WTC11 (cell line): ENCODE results near the gene CCDC71L. TPM values are rescaled to one million over a fixed set of nuclear protein-coding genes. Genes with fewer than 3 reads are reported as not detected.
"Not testable (repeated sequence)": the region's sequence is repeated elsewhere in the genome, so short reads cannot be mapped to it uniquely, and the experiment has no call there.

Source experiments
- ATAC-seq: fragments of 200-7000 bp; cut with Tn5 transposase; 2 replicates; pipeline ENCODE4 v1.10.0; 2021; ENCODE audit warnings: mild to moderate bottlenecking, moderate library complexity
- Bru-seq: library from RNA; stranded (reverse); fragments of 400-500 nt; gene quantifications from one replicate; lab custom pipeline; 2021; lab: Mats Ljungman, UMichigan
- CTCF ChIA-PET: fragments of 300-600 bp; sonication (Branson Sonifier 250); formaldehyde crosslinking; loops from one replicate; lab custom pipeline; 2021; ENCODE audit warnings: antibody characterized with exemption; lab: Charles Lee
- POLR2A ChIA-PET: fragments of 350-600 bp; sonication (Branson Sonifier 250); formaldehyde crosslinking; loops from one replicate; lab custom pipeline; 2021; ENCODE audit warnings: antibody characterized with exemption; lab: Charles Lee
- DNase-seq: peaks from one replicate; pipeline ENCODE4 v3.0.0; 2021; ENCODE audit warnings: low spot score
- H3K27ac Mint-ChIP-seq: 2 replicates; pipeline ENCODE4 v1.8.0; 2021; ENCODE audit warnings: mixed read lengths
- H3K27me3 Mint-ChIP-seq: 2 replicates; pipeline ENCODE4 v1.8.0; 2021; ENCODE audit warnings: low read depth, mild to moderate bottlenecking, moderate library complexity, mixed read lengths
- H3K36me3 Mint-ChIP-seq: 2 replicates; pipeline ENCODE4 v1.8.0; 2021; ENCODE audit warnings: mixed read lengths
- H3K4me1 Mint-ChIP-seq: 2 replicates; pipeline ENCODE4 v1.8.0; 2022; ENCODE audit warnings: mixed read lengths
- H3K4me3 Mint-ChIP-seq: 2 replicates; pipeline ENCODE4 v1.8.0; 2021; ENCODE audit warnings: mild to moderate bottlenecking, moderate library complexity, mixed read lengths
- H3K9me3 Mint-ChIP-seq: 2 replicates; pipeline ENCODE4 v1.8.0; 2021; ENCODE audit warnings: mixed read lengths
- ESRRA ChIP-seq: sonication (generic); formaldehyde crosslinking; IDR thresholded peaks from 2 replicates; pipeline ENCODE4 v1.8.1; 2022; ENCODE audit warnings: mild to moderate bottlenecking, missing genetic modification reagents, borderline replicate concordance
- FOXP1 ChIP-seq: sonication (generic); formaldehyde crosslinking; IDR thresholded peaks from 2 replicates; pipeline ENCODE4 v1.8.0; 2022; ENCODE audit warnings: missing genetic modification reagents, mild to moderate bottlenecking, moderate library complexity, borderline replicate concordance
- HMGA2 ChIP-seq: fragments of 250-450 bp; sonication (Bioruptor Pico); IDR thresholded peaks from 2 replicates; pipeline ENCODE4 v1.4.0; 2021; ENCODE audit warnings: mild to moderate bottlenecking, moderate library complexity
- MYBL2 ChIP-seq: sonication (generic); formaldehyde crosslinking; IDR thresholded peaks from 2 replicates; pipeline ENCODE4 v1.8.1; 2023; ENCODE audit warnings: mild to moderate bottlenecking, moderate library complexity, missing genetic modification reagents
- NFE2L1 ChIP-seq: sonication (generic); formaldehyde crosslinking; IDR thresholded peaks from 2 replicates; pipeline ENCODE4 v1.8.1; 2023; ENCODE audit warnings: missing genetic modification reagents
- NFYB ChIP-seq: sonication (generic); formaldehyde crosslinking; conservative IDR thresholded peaks from 2 replicates; pipeline ENCODE4 v1.8.0; 2022; ENCODE audit warnings: low read depth, missing genetic modification reagents
- SMAD4 ChIP-seq: sonication (generic); formaldehyde crosslinking; IDR thresholded peaks from 2 replicates; pipeline ENCODE4 v1.8.0; 2022; ENCODE audit warnings: mild to moderate bottlenecking, missing genetic modification reagents
- SP1 ChIP-seq: sonication (generic); formaldehyde crosslinking; conservative IDR thresholded peaks from 2 replicates; pipeline ENCODE4 v1.8.1; 2022; ENCODE audit warnings: missing genetic modification reagents
- ZNF138 ChIP-seq: sonication (generic); formaldehyde crosslinking; conservative IDR thresholded peaks from 2 replicates; pipeline ENCODE4 v1.8.1; 2022; ENCODE audit warnings: mild to moderate bottlenecking, moderate library complexity, missing genetic modification reagents
- long read RNA-seq, 3 experiments: library from RNA in 1 of 3; library from capped mRNA in 1 of 3; library from polyadenylated mRNA in 1 of 3; unstranded in 2 of 3; stranded (forward) in 1 of 3; transcript quantifications; one replicate each; pipeline ENCODE4 v2.0.0, GENCODE V29; 2021
- total RNA-seq: library from RNA; stranded (reverse); gene quantifications from 3 replicates; pipeline ENCODE4 v1.2.3, GENCODE V29; 2021
- TF ChIP-seq, protein P1 (sequence below): fragments of 250-450 bp; sonication (Bioruptor Pico); IDR thresholded peaks from 2 replicates; pipeline ENCODE4 v2.1.2; 2022; ENCODE audit warnings: mild to moderate bottlenecking, moderate library complexity
- TF ChIP-seq, protein P2 (sequence below): sonication (generic); formaldehyde crosslinking; IDR thresholded peaks from 2 replicates; pipeline ENCODE4 v1.8.0; 2023; ENCODE audit warnings: mild to moderate bottlenecking, missing genetic modification reagents
- TF ChIP-seq, protein P3 (sequence below): sonication (generic); formaldehyde crosslinking; IDR thresholded peaks from 2 replicates; pipeline ENCODE4 v1.8.1; 2023; ENCODE audit warnings: mild to moderate bottlenecking, moderate library complexity, missing genetic modification reagents
- TF ChIP-seq, protein P4 (sequence below): sonication (generic); formaldehyde crosslinking; IDR thresholded peaks from 2 replicates; pipeline ENCODE4 v1.8.0; 2023; ENCODE audit warnings: missing genetic modification reagents, mild to moderate bottlenecking, borderline replicate concordance

Gene CCDC71L
- total RNA-seq (20.9 to 21.5 TPM (median 21.2 TPM) in 3 replicates), Bru-seq, nascent RNA (percentile 83 among the genes with signal in this experiment)
- long read RNA-seq, experiment 1, full-length matches to known transcripts, result 58 of 58 reads
- long read RNA-seq, experiment 1, partial matches to known transcripts, result 0 of 58 reads
- long read RNA-seq, experiment 1, other reads (novel, unspliced or antisense), result 0 of 58 reads
- long read RNA-seq, experiment 2, full-length matches to known transcripts, result 27 of 28 reads
- long read RNA-seq, experiment 2, partial matches to known transcripts, result 0 of 28 reads
- long read RNA-seq, experiment 2, other reads (novel, unspliced or antisense), result 1 of 28 reads
- long read RNA-seq, experiment 3, full-length matches to known transcripts, result 3 of 3 reads
- long read RNA-seq, experiment 3, partial matches to known transcripts, result 0 of 3 reads
- long read RNA-seq, experiment 3, other reads (novel, unspliced or antisense), result 0 of 3 reads

DNA sequence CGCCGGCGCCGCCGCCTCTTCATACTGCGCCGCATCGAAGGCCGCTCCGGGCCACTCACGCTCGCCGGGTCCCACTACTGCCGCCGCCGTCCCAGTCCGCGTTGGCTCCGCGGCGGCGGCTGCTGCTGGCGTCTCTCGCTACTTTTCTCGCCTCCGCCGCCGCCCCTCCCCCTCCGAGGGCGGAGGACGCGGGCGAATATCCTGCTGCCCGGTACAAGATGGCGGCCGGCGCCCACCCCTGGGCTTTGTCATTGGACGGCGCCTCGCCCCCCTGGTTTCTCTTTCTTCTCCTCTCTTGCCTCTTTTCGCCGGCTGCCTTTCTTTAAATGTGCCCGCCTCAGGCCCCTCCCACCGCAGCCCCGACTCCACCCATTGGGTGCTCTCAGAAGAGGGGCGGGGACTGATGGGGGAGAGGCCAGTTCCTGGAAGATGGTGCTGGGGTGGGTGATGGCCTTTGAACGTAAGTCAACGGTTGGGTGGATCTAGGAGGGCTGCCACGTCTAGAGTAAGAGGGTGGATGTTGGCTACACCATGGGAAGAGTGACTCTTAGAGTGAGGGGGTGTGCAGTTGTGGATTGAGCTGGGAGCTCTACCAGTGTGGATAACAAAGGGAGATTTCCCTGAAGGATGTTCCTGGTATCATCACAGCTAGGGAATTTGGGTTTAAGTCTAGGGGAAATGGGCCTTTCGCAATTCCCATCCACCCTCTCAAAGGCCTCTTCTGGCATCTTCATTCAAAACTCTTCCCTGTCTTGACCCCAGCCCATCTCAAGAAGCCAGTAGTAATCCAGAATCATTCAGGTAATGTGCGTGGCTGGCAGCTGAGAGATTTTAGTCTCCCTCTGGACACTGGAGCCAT, at the start of gene CCDC71L:
Gene CCDC71L, minus strand, starts transcription at position 297 of the 859 bp plus-strand sequence. Its CDS starts 262 bp downstream, at position 35.
- POLR2A ChIA-PET, result interaction anchor here (1.3 kb wide), 2 partner anchors 118 to 376 kb away, joined by 4 to 6 read pairs; partner anchors contain the start of gene NAMPT
- ATAC-seq (peak; percentile 89), DNase-seq (peak; percentile 95)
- Mint-ChIP-seq H3K27me3 (no peaks in the 10 kb centered on the region), H3K9me3 (no peaks in the 10 kb centered on the region), H3K36me3 (no peaks in the 10 kb centered on the region), H3K4me3 (peak within 1 kb of the TSS; percentile 86), H3K27ac (peak within 1 kb of the TSS; percentile 18), H3K4me1 (peaks cover 12% of the 10 kb centered on the region)
- TF ChIP-seq SMAD4 (CRISPR knock-in tag) (no peak), FOXP1 (CRISPR knock-in tag) (peak; percentile 30; the same call in 1 of the 2 replicates), NFYB (CRISPR knock-in tag) (peak; percentile 61), HMGA2 (CRISPR knock-in tag) (0 out of 2 replicates have a peak, but pooled peaks have one; percentile 22), NFE2L1 (CRISPR knock-in tag) (no peak), ESRRA (CRISPR knock-in tag) (no peak), ZNF138 (no peak), SP1 (CRISPR knock-in tag) (peak; percentile 47; the same call in 1 of the 2 replicates), MYBL2 (CRISPR knock-in tag) (0 out of 2 replicates have a peak, but pooled peaks have one; percentile 67)
- TF ChIP-seq, protein P1, sequence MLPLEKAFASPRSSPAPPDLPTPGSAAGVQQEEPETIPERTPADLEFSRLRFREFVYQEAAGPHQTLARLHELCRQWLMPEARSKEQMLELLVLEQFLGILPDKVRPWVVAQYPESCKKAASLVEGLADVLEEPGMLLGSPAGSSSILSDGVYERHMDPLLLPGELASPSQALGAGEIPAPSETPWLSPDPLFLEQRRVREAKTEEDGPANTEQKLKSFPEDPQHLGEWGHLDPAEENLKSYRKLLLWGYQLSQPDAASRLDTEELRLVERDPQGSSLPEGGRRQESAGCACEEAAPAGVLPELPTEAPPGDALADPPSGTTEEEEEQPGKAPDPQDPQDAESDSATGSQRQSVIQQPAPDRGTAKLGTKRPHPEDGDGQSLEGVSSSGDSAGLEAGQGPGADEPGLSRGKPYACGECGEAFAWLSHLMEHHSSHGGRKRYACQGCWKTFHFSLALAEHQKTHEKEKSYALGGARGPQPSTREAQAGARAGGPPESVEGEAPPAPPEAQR, result peak; percentile 11; the same call in 1 of the 2 replicates
- TF ChIP-seq, protein P2, sequence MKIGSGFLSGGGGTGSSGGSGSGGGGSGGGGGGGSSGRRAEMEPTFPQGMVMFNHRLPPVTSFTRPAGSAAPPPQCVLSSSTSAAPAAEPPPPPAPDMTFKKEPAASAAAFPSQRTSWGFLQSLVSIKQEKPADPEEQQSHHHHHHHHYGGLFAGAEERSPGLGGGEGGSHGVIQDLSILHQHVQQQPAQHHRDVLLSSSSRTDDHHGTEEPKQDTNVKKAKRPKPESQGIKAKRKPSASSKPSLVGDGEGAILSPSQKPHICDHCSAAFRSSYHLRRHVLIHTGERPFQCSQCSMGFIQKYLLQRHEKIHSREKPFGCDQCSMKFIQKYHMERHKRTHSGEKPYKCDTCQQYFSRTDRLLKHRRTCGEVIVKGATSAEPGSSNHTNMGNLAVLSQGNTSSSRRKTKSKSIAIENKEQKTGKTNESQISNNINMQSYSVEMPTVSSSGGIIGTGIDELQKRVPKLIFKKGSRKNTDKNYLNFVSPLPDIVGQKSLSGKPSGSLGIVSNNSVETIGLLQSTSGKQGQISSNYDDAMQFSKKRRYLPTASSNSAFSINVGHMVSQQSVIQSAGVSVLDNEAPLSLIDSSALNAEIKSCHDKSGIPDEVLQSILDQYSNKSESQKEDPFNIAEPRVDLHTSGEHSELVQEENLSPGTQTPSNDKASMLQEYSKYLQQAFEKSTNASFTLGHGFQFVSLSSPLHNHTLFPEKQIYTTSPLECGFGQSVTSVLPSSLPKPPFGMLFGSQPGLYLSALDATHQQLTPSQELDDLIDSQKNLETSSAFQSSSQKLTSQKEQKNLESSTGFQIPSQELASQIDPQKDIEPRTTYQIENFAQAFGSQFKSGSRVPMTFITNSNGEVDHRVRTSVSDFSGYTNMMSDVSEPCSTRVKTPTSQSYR (CRISPR knock-in tag), result peak; percentile 41; the same call in 1 of the 2 replicates
- TF ChIP-seq, protein P3, sequence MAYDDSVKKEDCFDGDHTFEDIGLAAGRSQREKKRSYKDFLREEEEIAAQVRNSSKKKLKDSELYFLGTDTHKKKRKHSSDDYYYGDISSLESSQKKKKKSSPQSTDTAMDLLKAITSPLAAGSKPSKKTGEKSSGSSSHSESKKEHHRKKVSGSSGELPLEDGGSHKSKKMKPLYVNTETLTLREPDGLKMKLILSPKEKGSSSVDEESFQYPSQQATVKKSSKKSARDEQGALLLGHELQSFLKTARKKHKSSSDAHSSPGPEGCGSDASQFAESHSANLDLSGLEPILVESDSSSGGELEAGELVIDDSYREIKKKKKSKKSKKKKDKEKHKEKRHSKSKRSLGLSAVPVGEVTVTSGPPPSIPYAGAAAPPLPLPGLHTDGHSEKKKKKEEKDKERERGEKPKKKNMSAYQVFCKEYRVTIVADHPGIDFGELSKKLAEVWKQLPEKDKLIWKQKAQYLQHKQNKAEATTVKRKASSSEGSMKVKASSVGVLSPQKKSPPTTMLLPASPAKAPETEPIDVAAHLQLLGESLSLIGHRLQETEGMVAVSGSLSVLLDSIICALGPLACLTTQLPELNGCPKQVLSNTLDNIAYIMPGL (CRISPR knock-in tag), result peak; percentile 58; the same call in 1 of the 2 replicates
- TF ChIP-seq, protein P4, sequence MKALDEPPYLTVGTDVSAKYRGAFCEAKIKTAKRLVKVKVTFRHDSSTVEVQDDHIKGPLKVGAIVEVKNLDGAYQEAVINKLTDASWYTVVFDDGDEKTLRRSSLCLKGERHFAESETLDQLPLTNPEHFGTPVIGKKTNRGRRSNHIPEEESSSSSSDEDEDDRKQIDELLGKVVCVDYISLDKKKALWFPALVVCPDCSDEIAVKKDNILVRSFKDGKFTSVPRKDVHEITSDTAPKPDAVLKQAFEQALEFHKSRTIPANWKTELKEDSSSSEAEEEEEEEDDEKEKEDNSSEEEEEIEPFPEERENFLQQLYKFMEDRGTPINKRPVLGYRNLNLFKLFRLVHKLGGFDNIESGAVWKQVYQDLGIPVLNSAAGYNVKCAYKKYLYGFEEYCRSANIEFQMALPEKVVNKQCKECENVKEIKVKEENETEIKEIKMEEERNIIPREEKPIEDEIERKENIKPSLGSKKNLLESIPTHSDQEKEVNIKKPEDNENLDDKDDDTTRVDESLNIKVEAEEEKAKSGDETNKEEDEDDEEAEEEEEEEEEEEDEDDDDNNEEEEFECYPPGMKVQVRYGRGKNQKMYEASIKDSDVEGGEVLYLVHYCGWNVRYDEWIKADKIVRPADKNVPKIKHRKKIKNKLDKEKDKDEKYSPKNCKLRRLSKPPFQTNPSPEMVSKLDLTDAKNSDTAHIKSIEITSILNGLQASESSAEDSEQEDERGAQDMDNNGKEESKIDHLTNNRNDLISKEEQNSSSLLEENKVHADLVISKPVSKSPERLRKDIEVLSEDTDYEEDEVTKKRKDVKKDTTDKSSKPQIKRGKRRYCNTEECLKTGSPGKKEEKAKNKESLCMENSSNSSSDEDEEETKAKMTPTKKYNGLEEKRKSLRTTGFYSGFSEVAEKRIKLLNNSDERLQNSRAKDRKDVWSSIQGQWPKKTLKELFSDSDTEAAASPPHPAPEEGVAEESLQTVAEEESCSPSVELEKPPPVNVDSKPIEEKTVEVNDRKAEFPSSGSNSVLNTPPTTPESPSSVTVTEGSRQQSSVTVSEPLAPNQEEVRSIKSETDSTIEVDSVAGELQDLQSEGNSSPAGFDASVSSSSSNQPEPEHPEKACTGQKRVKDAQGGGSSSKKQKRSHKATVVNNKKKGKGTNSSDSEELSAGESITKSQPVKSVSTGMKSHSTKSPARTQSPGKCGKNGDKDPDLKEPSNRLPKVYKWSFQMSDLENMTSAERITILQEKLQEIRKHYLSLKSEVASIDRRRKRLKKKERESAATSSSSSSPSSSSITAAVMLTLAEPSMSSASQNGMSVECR, result peak; percentile 46; the same call in 1 of the 2 replicates
- CTCF ChIA-PET, result interaction anchor here (0.5 to 4.3 kb wide), 11 partner anchors 75 to 508 kb away, joined by 3 to 28 read pairs (median 5); partner anchors contain the start of genes HBP1 and NAMPT

DNA sequence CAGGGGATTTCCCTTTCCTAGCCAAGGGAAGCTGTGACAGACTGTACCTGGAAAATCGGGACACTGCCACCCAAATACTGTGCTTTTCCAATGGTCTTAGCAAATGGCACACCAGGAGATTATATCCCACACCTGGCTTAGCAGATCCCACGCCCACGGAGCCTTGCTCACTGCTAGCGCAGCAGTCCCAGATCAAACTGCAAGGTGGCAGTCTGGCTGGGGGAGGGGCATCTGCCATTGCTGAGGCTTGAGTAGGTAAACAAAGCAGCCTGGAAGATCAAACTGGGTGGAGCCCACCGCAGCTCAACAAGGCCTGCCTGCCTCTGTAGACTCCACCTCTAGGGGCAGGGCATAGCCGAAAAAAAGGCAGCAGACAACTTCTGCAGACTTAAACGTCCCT, 48.6 kb upstream of the CCDC71L start:
- POLR2A ChIA-PET, H3K4me3 Mint-ChIP-seq, H3K27ac Mint-ChIP-seq, DNase-seq, H3K27me3 Mint-ChIP-seq, CTCF ChIA-PET, H3K4me1 Mint-ChIP-seq, ATAC-seq: not testable (repeated sequence)
- peaks cover 20% of the 10 kb centered on the region for H3K36me3 Mint-ChIP-seq
- H3K9me3 Mint-ChIP-seq, result peaks cover 47% of the 10 kb centered on the region
